Measurements from ENCODE around the gene EPB41L2.
"Not testable (repeated sequence)": the region's sequence is repeated elsewhere in the genome, so short reads cannot be mapped to it uniquely, and the experiment has no call there.

EPB41L2 gene

DNA sequence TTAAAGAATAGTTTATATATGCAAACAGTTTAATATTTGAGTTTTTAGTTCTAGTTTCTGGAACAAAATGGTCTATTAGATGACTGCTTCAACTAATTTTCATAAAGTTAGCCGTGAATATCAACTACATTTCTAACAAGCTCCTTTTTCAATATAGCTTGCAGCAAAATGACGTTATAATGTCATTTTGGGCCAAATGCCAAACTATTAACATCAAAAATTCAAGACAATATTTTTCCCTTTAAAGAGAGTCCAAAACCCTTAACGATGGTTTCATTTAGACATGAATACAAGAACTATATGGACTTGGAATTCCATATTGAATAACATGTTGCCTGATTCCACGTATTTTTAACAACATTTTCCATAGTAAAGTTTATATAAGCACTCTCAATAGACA lies 144.9 kb downstream of the EPB41L2 start:
- in situ Hi-C loops (cut with HindIII; ENCODE audit: low sequenced_read_pairs) = no loop called here

DNA sequence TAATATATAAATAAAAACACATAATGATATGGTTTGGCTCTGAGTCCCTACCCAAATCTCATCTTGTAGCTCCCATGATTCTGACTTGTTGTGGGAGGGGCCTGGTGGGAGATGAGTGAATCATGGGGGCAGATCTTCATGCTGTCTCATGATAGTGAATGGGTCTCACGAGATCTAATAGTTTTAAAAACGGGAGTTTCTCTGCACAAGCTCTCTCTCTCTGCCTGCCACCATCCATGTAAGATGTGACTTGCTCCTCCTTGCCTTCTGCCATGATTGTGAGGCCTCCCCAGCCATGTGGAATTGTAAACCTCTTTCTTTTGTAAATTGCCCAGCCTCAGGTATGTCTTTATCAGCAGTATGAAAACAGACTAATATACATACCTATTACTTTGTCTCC lies 147.4 kb downstream of the EPB41L2 start:
- in situ Hi-C loops (cut with HindIII; ENCODE audit: low sequenced_read_pairs) = not testable (repeated sequence)

DNA sequence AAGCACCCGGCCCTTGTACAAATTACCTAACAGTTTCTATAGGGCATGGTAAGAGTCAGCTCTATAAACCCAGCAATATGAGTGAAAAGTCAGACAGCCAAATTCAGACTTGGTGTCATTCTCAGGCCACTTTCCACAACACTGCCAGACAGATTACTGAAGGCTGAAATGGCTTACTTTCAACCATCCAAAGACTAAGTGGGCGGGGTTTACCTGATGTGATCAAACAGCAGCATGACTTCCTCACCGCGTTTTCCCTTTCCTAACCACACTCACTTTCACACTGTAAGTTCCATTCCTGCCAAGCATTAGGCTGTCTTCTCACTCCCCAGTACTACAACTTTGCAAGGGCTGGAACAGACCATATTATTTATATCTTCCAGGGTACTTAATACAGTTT lies 149.9 kb downstream of the EPB41L2 start:
- in situ Hi-C loops (cut with HindIII; ENCODE audit: low sequenced_read_pairs) = no loop called here

DNA sequence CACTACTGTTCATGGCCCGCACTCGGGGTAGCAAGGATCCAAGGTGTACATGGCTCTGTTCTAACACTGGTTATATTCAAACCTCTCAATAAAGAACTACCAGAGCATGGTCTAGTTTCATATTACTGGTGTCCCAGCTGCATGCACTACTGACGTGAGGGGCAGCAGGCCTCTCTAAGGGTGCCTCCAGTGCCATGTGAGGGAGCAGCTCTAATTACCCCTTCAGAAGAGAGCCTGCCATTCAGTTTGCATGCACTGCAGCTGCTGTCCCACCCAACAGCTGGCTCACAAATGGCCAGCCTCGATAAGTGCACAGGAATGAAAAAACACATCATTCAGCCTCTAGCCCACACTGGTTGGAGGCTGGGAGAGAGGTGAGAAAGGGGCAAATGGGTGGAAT lies 150.6 kb downstream of the EPB41L2 start:
- in situ Hi-C loops (cut with HindIII; ENCODE audit: low sequenced_read_pairs) = no loop called here

DNA sequence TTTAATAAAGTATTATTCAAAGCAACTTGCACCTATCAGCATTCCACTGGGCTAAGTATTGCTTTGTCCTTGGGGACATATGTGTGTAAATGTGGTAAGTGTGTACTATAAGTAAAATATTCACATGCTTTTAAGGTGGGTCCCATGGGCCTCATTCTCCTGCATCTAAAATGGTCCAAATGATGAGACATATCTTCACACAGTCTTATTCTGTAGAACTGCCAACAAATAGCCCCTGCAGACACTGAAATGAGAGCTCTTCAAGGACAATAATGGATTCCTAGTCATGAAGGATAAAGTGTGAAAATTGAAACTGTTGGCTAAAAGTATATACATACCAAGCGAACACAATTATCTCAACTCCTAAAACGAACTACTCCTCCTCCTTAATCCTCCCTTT lies 154.1 kb downstream of the EPB41L2 start:
- in situ Hi-C loops (cut with HindIII; ENCODE audit: low sequenced_read_pairs) = no loop called here

DNA sequence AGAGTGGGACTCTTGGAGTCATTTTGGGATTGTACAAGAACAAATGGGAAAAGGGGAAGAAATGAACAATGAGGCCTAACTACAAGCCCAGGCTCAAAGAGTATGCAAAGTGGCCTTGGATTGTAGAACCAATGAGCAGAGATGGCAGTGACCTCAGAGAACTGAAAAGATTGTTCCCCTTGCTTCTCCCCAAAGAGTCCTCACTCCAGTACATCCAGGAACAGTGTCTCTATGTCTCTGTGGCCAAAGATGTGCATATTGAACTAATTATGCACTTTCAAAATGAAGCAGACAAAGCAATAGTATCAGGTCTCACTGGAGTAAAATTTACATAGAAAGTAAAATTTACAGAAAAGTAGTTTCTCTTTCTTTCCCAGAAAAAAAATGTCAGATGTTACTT lies 154.9 kb downstream of the EPB41L2 start:
- in situ Hi-C loops (cut with HindIII; ENCODE audit: low sequenced_read_pairs) = no loop called here

DNA sequence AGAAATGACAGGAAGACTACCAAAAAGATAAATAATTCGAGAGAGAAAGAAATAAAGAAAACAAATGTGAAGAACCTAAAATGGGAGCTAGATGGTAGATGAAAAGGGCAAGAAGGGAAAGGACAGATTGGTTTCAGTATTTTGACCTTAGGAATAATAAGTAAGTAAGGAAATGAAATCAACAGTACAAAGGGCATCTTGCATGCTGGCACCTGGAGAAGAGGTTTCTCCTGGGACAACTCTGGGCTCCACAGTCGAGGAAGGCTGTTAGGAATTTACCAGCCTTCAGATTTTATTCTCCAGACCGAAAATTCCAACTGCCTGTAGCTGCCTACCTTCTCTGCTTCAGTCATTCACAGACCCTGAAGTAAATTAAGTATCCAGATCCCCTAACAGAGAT lies 155.4 kb downstream of the EPB41L2 start:
- in situ Hi-C loops (cut with HindIII; ENCODE audit: low sequenced_read_pairs) = no loop called here

DNA sequence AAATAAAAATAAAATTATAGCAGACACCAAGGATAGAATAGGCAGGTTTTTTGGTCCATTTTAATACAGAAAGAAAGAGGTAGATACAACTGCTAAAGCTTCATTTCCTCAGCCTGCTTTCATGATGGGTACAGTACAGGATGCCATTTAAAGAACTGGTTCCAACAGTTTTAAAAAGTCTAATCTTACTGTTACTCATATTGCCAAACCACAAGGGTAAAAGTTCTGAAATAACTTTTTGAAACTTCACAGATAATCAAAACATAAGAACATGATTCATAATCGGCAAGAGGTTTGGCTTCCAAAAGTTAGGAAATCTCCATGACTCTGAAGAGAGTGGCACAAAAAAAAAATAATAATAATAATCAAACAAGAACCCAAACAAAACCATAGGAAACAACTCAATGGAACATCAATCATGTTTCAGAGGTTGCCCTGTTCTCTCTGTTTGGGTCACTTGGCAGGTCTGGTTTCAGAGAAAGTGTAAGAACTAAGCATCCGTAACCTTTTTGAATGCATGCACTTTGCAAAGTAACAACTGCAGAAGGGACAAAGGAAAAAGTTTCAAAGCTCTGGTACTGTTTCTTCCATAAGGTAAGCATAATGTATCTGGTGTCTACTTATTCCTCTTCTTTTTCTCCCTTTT lies 156.2 kb downstream of the EPB41L2 start:
- in situ Hi-C loops (cut with HindIII; ENCODE audit: low sequenced_read_pairs) = no loop called here

DNA sequence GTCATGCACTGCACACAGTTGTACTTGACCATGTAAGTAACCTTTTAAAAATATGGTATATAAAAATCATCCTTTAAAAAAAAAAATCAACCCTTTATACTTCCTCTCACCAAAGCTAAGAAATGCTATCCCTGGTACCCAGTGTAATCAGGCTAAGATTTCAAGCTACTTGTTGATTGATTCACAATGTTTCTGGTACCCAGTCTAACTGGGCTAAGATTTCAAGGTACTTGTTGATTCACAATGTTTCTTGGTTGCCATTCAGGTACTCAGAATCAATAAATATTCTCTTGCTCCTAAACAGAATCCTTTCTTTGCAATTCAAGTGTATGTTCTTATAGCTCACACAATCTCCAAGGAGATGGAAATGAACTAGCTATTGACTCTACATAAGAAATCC lies 159.4 kb downstream of the EPB41L2 start:
- in situ Hi-C loops (cut with HindIII; ENCODE audit: low sequenced_read_pairs) = no loop called here

DNA sequence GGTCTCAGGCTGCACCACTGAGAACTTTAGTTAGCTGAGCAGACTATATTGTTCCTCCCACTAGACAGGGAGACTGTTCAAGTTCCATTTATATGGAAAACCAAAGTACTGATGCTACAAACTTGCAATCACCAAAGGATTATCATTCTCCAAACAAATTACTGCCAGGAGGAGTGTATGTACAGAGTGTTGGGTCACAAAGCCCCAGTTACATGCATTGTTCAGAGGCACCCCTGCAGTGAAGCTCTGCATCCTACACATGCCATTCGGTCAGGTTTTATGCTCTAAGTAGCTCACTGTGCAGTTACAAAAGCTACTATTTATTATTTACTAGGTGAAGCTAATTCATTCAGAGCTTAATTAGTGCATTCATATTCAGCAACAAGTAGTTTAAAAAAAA lies 160.0 kb downstream of the EPB41L2 start:
- in situ Hi-C loops (cut with HindIII; ENCODE audit: low sequenced_read_pairs) = no loop called here

DNA sequence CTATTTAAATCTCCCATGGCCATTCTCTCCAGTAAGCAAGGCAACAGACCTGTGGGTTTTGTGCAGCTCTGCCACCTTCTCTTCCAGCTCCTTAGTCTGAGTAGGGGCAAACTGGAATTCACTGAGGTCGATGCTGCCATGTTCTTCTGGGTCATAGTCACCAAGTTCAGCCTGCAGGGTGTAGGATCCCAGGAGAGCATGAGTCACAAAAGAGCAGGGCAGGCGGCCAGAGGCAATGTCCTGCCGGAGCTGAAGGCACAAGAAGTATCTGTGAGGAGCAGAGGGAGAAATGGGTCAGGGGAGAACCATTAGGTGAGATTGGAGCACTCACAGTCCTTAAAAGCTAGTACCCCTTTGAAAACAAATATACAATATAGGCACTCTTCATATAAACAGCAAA lies 162.1 kb downstream of the EPB41L2 start:
- in situ Hi-C loops (cut with HindIII; ENCODE audit: low sequenced_read_pairs) = no loop called here

DNA sequence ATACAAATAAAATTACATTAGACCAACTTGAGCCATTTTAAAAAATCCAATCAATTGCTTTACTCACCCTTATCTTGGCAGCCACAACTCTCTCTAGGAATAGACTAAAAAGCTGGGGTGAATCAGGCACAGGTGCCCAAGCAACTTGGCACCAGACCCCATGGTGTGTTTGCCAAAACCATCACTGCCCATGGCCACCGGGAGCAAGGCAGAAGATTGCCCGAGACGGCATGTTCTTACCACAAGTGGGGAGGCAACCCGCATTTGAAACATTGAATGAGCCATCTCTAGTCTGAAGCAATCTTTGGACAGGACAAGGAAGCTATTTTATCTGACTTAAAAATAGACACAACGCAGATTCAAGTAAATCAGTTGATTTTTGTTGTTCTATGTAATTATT lies 166.8 kb downstream of the EPB41L2 start:
- in situ Hi-C loops (cut with HindIII; ENCODE audit: low sequenced_read_pairs) = no loop called here

DNA sequence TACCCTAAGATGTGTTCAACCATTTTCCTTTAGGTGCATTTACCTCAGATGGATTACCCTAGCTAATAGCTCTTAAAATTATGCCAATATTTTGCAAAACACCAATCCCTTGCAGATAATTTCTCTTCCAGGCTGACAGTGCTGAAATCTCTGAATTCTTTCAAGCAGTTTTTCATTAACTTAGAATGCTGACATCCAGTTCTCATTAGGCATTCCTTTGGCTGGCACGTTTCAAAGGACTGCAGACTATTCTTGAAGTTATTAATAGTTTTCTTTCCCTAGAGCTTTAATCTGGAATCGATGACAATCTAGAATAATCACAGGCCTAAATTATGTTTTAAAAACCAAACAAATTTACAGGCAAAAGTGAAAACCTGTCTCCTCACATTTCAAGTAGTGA lies 167.5 kb downstream of the EPB41L2 start:
- in situ Hi-C loops (cut with HindIII; ENCODE audit: low sequenced_read_pairs) = no loop called here

DNA sequence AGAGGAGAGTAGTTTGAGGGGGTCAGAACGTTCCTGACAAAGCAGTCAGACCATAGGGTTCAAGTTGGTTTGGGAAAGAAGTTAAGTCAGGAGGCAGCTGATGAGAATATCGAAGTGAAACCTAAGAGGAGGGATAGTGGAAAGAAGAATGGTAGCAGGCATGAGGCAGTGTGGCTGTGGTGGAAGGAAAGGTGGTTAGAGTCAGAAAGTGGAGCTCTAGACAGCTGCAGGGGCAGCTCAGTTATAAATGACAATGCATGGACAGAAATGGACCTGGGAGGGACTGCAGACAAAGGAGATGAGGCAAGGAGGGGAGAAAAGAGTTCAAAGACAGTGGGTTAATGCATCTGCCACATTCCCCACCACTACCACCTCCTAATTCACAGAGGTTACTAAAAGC lies 169.3 kb downstream of the EPB41L2 start:
- in situ Hi-C loops (cut with HindIII; ENCODE audit: low sequenced_read_pairs) = no loop called here

DNA sequence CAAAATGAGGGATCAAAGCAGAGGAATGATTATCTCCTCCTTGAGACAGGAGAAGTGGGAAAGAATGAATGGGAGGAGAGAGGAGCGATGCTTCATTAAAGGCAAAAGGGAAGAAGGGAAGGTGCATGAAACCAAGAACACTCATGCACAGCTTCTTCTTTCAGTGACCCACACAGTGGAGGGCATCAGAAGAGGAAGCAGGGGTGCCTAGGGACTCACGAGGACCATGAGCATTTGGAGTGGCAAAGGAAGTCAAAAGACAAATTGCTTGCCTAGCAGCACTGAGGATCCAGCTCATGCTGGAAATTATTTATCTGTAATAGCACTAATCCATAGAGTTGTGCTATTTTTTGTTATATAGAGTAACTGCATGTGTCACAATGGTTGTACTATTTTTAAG lies 169.8 kb downstream of the EPB41L2 start:
- in situ Hi-C loops (cut with HindIII; ENCODE audit: low sequenced_read_pairs) = no loop called here

DNA sequence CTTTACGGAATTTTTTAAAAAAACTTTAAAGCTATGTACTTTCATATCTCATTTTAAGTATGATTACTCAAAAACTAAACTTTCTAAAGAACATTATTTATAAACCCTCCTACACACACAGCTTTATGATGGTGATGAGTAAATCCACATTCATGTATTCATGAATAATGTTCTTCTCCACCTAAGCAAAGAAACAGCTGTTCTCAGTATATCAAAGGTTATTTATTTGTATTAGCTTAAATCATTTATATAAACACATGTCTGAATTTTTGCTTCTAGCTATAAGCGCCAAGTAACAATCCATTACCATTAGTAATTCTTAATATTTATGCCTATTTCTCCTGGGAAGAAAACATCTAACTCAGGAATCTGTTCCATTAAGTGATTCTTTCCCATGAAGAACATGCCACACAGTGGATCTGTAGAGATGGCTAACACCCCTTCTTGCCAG lies 172.5 kb downstream of the EPB41L2 start:
- in situ Hi-C loops (cut with HindIII; ENCODE audit: low sequenced_read_pairs) = no loop called here

DNA sequence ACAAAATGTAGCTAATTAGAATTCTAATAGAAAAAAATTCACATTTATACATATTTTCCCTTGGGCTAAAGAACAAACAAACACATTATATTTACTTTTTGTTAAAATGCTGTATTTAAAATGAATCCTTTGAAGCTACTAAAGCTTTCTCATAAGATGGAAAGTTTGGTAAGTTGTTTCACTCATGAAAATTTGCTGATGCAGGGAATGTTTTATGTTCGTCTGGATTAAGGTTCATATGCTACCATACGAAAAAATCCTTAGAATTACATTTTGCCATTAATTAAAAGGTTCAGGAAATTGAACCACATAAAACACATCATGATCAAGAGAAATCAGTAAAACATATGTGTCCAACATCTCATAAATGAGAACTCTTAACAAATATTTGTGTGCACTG lies 173.6 kb downstream of the EPB41L2 start:
- in situ Hi-C loops (cut with HindIII; ENCODE audit: low sequenced_read_pairs) = no loop called here

DNA sequence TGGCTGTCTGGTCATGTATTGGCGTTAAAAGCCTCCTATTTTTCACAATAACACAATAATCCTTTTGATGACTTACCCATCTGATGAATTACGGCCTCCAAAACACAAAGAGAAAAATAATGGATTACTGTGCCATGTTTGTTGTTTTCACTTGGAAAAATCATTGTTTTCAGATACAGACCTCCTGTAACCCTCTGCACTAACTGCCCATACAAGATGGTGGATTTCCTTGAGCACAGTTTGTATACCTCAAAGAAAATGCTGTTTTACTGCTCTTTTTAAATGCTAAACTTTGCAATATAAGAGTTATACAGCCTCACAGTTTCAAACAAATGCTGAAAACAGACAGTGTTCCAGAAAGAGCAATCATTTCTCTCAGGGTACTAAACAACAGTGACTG lies 174.8 kb downstream of the EPB41L2 start:
- in situ Hi-C loops (cut with HindIII; ENCODE audit: low sequenced_read_pairs) = no loop called here

DNA sequence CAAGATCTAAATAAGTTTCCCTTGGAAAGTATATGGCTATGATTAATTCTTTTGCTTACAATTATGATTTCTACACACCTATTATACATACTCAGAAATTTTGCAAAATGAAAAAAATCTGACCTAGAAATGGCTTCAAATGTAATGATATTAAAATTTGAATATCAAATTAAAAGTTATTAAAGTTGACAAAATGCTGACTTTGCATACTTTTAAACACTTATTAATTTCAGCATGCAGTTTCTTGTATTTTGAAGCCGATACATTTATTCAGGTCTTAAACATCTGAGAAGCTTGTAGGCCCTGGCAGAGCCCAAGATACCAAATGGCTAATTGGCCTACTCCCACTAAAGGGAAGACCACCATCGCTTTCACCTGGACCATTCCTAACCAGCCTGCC lies 176.1 kb downstream of the EPB41L2 start:
- in situ Hi-C loops (cut with HindIII; ENCODE audit: low sequenced_read_pairs) = no loop called here

DNA sequence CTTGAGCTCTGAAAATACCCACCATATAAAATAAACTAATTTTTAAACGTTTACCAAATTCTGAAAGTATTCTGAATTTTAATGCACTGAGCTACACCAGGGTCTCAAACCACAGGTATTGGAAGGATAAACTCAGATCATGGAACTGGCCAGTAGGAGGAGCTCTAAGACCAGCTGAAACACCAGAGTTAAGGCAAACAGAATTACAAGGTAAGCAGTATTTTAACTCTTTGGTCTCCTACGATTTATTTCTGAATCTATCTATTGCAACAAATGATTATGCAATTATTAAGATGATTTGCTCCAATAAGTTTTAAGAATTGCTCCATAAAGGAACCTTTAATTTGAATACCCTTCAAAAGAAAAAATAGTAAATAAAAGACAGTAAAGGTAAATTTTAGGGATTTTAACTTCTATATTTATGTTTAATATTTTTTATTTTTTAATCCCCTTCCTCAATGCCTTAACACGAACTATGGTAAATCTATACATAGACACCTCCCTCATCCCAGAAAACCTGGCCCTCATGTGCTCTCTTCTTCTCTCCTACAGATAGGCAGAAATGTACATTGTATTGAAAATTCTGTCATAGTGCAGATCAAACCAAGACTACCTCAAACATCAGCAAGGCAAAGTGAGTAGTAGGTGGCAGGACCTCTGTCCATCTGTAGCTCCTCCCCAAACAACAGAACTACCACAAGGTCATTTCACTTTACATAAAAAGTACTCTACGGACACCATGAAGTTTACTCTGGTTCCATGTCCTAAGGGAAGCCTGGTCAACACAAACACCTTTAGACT lies 177.5 kb downstream of the EPB41L2 start:
- in situ Hi-C loops (cut with HindIII; ENCODE audit: low sequenced_read_pairs) = no loop called here

DNA sequence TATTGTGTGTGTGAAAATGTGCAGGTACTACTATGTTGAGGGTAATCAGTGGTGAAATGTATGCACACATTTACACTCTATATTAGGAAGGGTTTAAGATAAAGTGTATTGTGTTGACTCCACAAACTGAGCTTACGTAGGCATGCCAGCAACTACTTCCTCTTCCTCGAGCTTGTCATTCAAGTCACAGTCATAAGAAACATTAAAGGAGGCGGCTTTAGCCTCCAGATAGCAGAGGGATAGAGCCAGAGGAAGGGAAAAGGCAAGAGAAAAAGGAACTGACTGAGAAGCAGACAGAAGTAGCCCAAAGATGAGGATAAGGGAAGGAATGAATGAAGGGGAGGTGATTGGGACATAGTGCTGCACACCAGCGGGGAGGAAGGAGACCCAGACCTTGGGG lies 180.7 kb downstream of the EPB41L2 start:
- in situ Hi-C loops (cut with HindIII; ENCODE audit: low sequenced_read_pairs) = no loop called here

DNA sequence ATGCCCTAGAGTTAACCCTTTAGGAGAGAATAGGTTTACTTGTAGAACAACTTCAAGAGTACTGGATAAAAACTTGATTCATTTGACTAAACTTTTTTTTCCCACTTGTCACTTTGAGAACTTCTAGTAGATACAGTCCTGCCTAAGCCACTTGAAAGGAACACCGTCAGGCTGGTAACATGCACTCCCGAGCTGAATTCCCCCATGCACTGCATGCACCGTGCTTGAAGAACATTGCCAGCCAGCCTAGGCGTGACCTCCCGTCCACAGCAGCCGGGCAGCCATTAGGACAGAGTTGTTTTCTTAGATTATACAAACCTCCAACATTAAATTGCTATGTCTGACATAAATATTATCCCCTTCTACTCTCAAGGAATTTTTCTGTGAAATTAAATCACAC lies 183.2 kb downstream of the EPB41L2 start:
- in situ Hi-C loops (cut with HindIII; ENCODE audit: low sequenced_read_pairs) = no loop called here

DNA sequence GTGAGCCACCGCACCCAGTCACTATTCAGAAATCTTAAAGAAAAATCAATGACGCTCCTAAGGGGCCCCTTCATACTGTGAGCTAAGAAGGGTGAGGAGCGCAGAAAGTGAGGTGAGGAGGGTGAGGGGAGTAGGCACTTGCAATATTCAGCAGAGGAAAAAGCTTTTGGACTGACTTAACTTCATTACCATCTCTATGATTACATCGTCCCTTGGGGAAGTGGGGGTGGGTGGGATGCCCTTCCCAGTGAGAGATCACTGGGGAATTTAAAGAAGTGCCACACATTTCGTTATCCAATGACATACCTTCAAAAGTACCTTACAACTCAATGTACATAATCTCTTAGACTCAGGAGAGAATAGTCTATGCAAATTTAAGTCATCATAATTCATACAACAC lies 189.3 kb downstream of the EPB41L2 start:
- in situ Hi-C loops (cut with HindIII; ENCODE audit: low sequenced_read_pairs) = no loop called here
